T-helper 9 cell (primary cell): ENCODE results near the gene VWA3B.

Experiments used
- DNase-seq: peaks from one replicate; pipeline ENCODE4 v3.0.0-alpha.2; 2020

VWA3B gene

GRCh38 chr2:98347298-98348065 lies 260.5 kb downstream of the VWA3B start:
- DNase-seq, result no peak

GRCh38 chr2:98348066-98348561 lies 261.1 kb downstream of the VWA3B start:
- no peak for DNase-seq

GRCh38 chr2:98350411-98350810 lies 263.4 kb downstream of the VWA3B start:
- DNase-seq, result no peak

- no peak for DNase-seq
These were observed 268.9 kb downstream of the VWA3B start for GRCh38 chr2:98355881-98356280.

DNA sequence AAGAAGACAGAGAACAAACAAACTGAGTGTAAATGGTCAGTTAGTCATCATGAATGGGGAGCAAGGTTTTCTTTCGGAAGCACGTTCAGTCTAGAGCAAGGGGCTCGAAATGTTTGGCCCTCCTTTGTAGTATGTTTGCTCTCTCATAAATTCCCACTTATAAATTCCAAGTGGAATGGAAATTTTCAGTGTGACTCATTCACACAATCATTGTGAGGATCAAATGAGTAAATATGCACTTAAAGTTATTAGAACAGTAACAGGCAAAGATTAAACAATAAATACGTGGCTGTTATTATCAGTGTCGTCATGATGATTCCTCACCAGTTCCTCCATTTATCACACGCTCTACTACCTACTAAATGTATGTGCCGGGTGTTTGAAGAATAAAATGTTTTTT lies 269.8 kb downstream of the VWA3B start:
- no peak for DNase-seq

DNA sequence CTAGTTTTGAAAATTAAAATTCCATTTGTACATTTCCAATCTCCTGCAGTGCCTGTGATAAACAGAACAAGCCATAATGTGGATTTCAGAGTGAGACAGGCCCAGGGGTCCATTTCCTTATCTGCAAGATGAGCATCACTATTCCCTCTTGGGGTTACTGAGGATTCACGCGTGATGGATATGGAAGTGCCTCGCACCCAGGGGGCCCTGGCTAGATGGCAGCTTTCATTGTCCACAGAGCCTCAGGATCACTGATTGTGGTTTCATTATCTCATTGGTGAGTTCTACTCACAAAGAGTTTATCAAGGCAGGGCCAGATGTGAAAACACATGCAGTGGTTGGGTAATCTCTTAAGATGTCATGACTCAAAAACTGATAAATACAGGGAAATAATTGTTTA lies 270.9 kb downstream of the VWA3B start:
- DNase-seq, result no peak

DNA sequence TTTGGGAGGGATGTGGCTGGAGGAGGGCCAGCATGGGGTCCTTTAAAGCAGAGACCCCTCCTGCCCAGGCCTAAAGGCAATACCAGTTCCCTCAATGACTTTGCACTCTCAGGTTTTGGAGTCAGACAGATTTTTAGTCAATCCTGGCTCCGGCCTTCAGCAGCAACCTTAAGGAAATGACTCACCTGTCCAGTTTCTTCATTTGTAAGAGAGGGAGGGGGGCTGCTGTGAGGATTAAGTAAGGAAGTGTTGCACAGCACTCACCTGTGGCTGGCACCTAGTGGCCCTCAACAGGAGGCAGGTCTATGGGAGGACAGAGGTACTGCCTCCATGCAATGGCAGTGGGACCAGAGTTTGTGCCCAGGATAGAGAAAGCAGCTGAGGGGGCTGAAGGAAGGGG lies 273.0 kb downstream of the VWA3B start:
- no peak for DNase-seq
